Osteoblast (primary cell): ENCODE data around the gene GALNT4. TPM values are rescaled to one million over a fixed set of nuclear protein-coding genes. Genes with fewer than 3 reads are reported as not detected.

Experiments used
- DNase-seq: peaks from one replicate; pipeline ENCODE4 v3.0.0; 2011; ENCODE audit warnings: low spot score, mixed read lengths; ENCODE audit not compliant: insufficient read length; ENCODE audit errors: missing footprints
- H2AFZ ChIP-seq: 2 replicates; pipeline ENCODE4 v1.6.0; 2011; ENCODE audit warnings: mild to moderate bottlenecking, low read length
- H3K27ac ChIP-seq: 2 replicates; pipeline ENCODE4 v1.5.1; 2011; ENCODE audit warnings: mild to moderate bottlenecking, low read depth, low read length, moderate library complexity
- H3K27me3 ChIP-seq: 2 replicates; pipeline ENCODE4 v1.6.0; 2012; ENCODE audit warnings: mild to moderate bottlenecking, control low read depth, inconsistent platforms, low read length, moderate library complexity; ENCODE audit not compliant: insufficient read depth
- H3K36me3 ChIP-seq: 2 replicates; pipeline ENCODE4 v1.5.1; 2011; ENCODE audit warnings: mild to moderate bottlenecking, low read length, control low read depth, moderate library complexity; ENCODE audit not compliant: insufficient read depth
- H3K4me1 ChIP-seq: 2 replicates; pipeline ENCODE4 v1.5.1; 2011; ENCODE audit warnings: mild to moderate bottlenecking, low read length, control low read depth, moderate library complexity; ENCODE audit not compliant: insufficient read depth
- H3K4me2 ChIP-seq: 2 replicates; pipeline ENCODE4 v1.6.0; 2011; ENCODE audit warnings: mild to moderate bottlenecking, low read length; ENCODE audit not compliant: insufficient read depth
- H3K4me3 ChIP-seq: fragments of 200-600 bp; sonication (generic); 3 replicates; pipeline ENCODE4 v1.5.1; 2012; ENCODE audit warnings: mild to moderate bottlenecking, low read length, inconsistent platforms; ENCODE audit not compliant: insufficient read depth
- H3K79me2 ChIP-seq: 2 replicates; pipeline ENCODE4 v1.6.0; 2012; ENCODE audit warnings: mild to moderate bottlenecking, low read length, control low read depth, inconsistent platforms; ENCODE audit not compliant: insufficient read depth
- H3K9me3 ChIP-seq: 2 replicates; pipeline ENCODE4 v1.5.1; 2011; ENCODE audit warnings: low read depth, low read length, control low read depth
- H4K20me1 ChIP-seq: 2 replicates; pipeline ENCODE4 v1.6.0; 2012; ENCODE audit warnings: mild to moderate bottlenecking, low read length, control low read depth; ENCODE audit not compliant: insufficient read depth
- total RNA-seq: library from RNA; depleted of rRNA; stranded (reverse); fragments of >200 nt; gene quantifications from 2 replicates; pipeline ENCODE4 v1.2.3, GENCODE V29; 2012
- TF ChIP-seq, protein P1 (sequence below): IDR thresholded peaks from 2 replicates; pipeline ENCODE4 v1.5.1; 2011; ENCODE audit warnings: mild to moderate bottlenecking, low read depth, low read length, moderate library complexity; ENCODE audit errors: extremely low read depth

The GALNT4 gene
- total RNA-seq, 1 donor, result 9.4 TPM

DNA sequence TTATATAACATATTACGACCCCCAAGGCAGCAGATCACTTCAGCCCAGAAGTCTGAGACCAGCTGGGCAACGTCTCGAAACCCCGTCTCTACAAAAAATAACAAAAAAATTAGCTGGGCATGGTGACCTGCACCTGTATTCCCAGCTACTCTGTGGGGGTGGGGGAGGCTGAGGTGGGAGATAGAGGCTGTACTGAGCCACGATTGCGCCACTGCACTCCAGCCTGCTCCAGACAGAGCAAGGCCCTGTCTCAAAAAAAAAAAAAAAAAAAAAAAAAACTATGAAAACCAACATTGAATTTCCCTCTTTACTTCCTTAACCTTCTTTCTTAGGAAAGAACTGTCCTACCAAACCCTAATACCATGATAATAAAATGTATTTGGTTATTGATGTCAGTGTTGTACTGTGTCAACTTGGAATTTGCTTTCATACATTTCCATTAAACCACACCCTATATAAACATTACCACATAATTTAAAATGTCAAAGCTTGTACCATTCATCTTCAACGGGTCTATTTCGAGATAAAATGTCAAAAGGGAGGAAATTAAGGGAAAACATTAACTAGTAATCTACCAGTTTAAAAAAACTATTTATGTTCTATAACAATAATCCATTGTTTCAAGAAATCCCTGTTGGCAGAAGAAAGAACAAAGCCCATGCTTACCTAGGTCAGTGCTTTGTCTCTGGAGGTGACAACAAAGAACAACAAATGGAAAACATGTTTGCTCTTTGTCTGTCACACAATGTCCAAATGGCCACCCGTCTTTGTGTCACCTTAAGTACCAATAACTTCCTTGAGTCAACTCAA lies 17.4 kb downstream of the GALNT4 start:
- no peaks in the 10 kb centered on the region for H3K79me2 ChIP-seq
- no peak for DNase-seq
- H3K27ac ChIP-seq, result no peak overlapping the region
- H3K36me3 ChIP-seq, result no peaks in the 10 kb centered on the region
- no peak overlapping the region for H2AFZ ChIP-seq
- H3K4me2 ChIP-seq, result no peak overlapping the region
- H4K20me1 ChIP-seq, result no peaks in the 10 kb centered on the region
- H3K27me3 ChIP-seq, result no peaks in the 10 kb centered on the region
- TF ChIP-seq, protein P1, sequence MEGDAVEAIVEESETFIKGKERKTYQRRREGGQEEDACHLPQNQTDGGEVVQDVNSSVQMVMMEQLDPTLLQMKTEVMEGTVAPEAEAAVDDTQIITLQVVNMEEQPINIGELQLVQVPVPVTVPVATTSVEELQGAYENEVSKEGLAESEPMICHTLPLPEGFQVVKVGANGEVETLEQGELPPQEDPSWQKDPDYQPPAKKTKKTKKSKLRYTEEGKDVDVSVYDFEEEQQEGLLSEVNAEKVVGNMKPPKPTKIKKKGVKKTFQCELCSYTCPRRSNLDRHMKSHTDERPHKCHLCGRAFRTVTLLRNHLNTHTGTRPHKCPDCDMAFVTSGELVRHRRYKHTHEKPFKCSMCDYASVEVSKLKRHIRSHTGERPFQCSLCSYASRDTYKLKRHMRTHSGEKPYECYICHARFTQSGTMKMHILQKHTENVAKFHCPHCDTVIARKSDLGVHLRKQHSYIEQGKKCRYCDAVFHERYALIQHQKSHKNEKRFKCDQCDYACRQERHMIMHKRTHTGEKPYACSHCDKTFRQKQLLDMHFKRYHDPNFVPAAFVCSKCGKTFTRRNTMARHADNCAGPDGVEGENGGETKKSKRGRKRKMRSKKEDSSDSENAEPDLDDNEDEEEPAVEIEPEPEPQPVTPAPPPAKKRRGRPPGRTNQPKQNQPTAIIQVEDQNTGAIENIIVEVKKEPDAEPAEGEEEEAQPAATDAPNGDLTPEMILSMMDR, result no peak
- H3K9me3 ChIP-seq, result no peaks in the 10 kb centered on the region
- H3K4me1 ChIP-seq, result no peaks in the 10 kb centered on the region
- H3K4me3 ChIP-seq, result no peak overlapping the region

DNA sequence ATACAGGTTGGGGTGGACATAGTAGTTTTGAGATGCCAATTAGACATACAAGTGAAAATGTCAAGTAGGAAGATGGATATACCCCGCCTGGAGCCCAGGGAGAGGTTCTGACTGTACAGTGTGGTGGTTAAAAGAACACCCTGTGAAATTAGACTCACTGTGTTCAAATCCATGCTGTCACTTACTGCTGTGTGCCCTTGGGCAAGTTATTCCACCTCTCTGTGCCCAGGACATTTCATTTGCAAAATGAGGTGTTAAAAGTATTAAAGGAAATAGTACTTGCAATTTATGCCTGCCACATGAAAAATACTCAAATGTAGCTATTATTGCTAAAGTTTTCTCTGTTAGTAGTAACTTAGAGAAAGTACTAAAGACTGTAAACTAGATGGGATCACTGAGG lies 18.5 kb downstream of the GALNT4 start:
- TF ChIP-seq, protein P1, result no peak
- Histone ChIP-seq H3K36me3 (no peaks in the 10 kb centered on the region), H3K27me3 (no peaks in the 10 kb centered on the region), H3K4me2 (no peak overlapping the region), H2AFZ (no peak overlapping the region), H4K20me1 (no peaks in the 10 kb centered on the region), H3K27ac (no peak overlapping the region), H3K4me3 (no peak overlapping the region), H3K79me2 (no peaks in the 10 kb centered on the region), H3K4me1 (no peaks in the 10 kb centered on the region), H3K9me3 (no peaks in the 10 kb centered on the region)
- no peak for DNase-seq

DNA sequence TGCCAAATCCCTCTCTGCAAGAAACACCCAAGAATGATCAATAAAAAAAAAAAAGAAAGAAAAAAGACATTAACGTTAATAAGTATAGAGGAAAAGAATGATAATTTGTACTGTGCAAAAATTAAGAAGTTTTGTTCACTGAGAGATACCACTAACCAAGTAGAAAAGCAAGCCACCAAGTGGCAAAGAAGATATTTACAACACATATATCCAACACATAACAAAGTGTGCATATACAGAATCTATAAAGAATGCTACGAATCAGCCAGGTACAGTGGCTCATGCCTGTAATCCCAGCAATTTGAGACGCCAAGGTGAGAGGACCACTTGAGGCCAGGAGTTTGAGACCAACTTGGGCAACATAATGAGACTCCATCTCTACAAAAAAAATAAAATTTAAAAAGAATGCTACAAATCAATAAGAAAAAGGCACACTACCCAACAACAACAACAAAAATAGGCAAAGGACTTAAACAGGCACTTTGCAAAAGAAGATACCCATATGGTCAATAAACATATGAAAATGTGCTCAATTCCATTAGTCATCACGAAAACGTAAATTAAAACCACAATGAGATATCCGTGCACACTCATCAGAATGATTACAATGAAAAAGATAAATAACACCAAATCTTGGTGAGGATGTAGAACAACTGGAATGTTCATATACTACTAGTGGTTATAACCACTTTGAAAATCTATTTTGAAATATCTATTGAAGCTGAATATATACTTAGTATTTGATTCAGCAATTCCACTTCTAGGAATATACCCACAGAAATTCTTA lies 19.8 kb downstream of the GALNT4 start:
- H3K4me3 ChIP-seq, result no peak overlapping the region
- TF ChIP-seq, protein P1, result no peak
- no peaks in the 10 kb centered on the region for H4K20me1 ChIP-seq
- no peak for DNase-seq
- H3K27me3 ChIP-seq, result no peaks in the 10 kb centered on the region
- no peak overlapping the region for H3K27ac ChIP-seq
- H3K9me3 ChIP-seq, result no peaks in the 10 kb centered on the region
- no peaks in the 10 kb centered on the region for H3K36me3 ChIP-seq
- no peak overlapping the region for H3K4me2 ChIP-seq
- no peaks in the 10 kb centered on the region for H3K79me2 ChIP-seq
- H3K4me1 ChIP-seq, result no peaks in the 10 kb centered on the region
- no peak overlapping the region for H2AFZ ChIP-seq

DNA sequence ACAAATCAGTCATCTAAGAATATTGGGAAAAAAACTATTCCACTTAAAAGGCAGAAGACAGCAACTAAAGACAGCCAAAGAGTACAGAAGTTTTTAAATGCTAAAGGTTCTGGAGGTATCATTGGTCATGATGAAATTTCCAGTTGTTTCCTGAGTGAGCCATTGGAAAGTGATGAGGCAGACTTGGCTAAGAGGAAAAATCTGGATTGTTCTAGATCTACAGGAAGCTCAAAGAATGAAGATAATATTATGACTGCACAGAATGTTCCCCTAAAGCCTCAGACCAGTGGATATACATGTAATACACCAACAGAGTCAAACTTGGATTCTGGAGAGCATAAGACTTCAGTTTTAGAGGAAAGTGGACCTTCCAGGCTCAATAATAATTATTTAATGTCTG lies 22.8 kb downstream of the GALNT4 start:
- DNase-seq, result no peak
- H3K4me3 ChIP-seq, result no peak overlapping the region
- H3K9me3 ChIP-seq, result no peaks in the 10 kb centered on the region
- H3K27ac ChIP-seq, result no peak overlapping the region
- H3K4me2 ChIP-seq, result no peak overlapping the region
- no peaks in the 10 kb centered on the region for H4K20me1 ChIP-seq
- H3K79me2 ChIP-seq, result no peaks in the 10 kb centered on the region
- H3K27me3 ChIP-seq, result no peaks in the 10 kb centered on the region
- TF ChIP-seq, protein P1, result no peak
- H3K36me3 ChIP-seq, result no peaks in the 10 kb centered on the region
- no peaks in the 10 kb centered on the region for H3K4me1 ChIP-seq
- no peak overlapping the region for H2AFZ ChIP-seq
